NK-92 treated with Interleukin-12 subunit alpha and Interleukin-12 subunit beta, amount 100 ng/mL, for 24 hours (cell line): ENCODE results near the gene PSMC3IP.

Source experiments
- DNase-seq: peaks from one replicate; lab custom pipeline; 2025; lab: John Stamatoyannopoulos, UW

The PSMC3IP gene

DNA sequence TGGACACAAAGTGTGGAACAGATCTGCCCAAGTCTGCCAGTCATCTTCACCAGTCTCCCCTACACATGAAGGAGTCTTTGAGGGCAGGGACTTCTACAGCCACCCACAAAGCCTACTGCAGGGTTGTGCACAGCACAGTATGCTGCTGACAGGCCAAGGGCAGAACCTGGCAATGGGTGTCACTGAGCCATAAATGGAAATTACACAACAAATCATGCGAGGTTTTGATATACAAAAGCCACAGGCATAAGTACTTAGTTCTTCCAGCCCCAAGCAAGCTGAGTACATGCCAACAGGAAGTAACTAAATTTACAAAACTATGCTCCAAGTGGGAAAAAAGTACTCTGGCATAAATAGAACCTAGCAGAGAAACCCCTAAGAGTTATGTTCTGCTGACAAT, 7.8 kb upstream of the PSMC3IP start:
- no peak for DNase-seq

DNA sequence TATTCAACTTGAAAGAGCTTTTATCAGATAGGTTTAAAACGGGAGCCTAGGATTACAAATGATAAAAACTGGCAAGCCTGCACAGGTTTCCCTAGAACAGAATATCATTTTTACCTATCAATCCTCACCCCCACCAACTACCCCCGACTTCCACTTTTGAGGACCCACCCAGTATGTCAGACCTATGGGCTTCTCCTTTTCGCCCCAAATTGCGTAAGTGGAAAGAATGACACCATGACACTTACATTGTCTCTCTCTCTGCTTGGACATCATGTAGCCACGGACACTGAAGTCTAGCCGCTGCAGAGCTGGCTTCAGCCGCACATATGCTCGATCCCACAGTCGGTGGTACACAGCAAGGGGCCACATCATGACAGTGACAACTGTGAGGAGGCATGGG, 7.4 kb upstream of the PSMC3IP start:
- DNase-seq: no peak

DNA sequence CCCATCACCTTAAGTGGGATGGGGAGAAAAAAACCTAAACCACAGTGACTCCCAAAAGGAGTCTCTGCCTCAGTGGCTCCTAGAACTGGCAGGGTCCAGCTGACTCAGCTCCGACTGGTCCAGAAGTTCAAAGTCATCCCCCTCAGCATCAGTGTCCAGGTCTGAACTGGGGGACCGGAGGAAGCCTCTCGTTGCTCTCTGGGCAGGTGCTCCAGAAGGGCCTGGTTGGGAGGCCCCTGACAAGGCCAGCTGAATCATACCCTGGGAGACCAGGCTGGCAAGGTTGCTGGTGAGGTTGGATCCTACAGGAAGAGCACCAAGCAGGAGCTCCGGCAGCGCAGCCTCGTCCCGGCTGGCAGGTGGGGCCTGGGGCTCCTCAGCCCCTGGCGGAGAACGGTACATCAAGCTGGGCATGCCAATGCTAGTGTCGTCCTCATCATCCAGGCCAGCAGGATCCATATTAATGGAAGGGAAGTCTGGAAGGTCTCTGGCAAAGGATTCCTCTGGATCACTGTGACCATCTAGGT, 4.3 kb upstream of the PSMC3IP start:
- no peak for DNase-seq

DNA sequence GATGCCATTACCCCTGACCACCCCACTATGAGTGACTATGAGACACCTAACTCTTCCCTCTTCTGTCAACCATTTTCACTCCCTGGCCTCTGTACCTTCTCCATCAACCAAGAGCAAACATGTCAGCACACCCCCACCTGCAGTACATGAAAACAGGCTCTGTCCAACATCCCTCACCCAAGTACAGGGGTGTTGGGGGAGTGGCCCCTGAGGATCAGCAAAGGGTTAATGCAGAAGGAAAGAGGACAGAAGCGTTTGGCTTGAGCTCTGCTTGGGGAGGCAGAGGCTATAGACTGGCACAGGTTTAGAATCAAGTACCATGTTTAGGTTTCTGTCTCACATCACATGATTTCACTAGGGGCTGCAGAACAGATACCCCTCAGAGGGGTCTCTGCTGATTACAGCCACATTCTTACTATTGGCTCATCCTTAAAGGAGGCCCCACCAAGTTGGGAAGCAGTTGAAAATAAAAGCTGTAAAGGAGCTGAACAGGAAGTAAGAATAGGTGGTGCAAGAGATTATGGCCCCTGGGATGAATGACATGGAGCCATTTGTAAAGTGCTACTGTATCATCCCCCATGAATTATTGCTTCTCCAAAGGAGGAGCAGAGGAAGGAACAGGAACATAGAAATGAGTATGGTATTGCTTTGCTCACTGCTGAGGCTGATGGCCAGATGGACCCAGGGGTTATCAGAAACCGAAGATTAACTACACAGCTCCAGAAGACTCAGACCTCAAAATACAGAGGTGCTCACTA, 2.4 kb upstream of the PSMC3IP start:
- no peak for DNase-seq

DNA sequence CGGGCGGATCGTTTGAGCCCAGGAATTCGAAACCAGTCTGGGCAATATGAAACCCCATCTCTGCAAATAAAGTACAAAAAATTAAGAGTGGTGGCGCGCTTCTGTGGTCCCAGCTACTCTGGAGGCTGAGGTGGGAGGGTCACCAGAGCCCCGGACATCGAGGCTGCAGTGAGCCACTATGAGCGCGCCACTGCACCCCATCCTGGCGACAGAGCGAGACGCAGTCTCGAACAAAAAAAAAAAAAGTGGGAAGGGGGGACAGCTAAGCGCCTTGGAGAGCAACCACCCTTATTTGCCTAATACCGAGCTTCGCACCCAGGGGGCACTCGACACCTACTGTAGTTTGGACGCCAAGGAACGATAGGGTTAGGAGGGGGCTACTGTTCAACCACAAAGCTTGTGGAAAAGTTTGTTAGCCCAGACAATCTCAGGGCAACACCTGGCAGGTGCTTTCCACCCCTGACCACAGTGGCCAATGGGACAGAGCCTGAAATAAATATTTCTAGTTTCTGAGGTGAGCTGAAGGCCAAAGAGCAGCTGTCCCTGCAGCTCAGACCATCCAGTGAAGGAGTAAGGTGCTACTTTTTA, 847 bp upstream of the PSMC3IP start:
- peak; percentile 53 for DNase-seq

DNA sequence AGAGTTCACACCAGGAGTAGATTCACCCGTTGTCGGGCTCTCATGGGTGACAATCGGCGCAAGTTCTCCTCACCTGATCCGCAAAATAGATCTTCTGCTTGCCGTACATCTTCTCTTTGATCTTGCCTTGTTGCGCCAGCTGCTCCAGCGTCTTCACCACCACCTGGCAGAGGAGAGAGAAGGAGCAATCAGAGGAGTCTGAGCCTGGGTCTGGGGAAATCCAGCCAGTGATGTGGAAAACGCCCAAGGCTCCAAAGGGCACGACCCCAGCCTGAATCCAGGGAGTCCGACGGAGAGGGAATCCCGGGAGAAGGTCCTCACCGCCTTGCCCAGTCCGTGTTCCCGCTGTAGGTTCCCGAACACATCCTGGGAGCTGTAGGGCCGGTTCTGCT, 393 bp downstream of the PSMC3IP start:
- DNase-seq: no peak

DNA sequence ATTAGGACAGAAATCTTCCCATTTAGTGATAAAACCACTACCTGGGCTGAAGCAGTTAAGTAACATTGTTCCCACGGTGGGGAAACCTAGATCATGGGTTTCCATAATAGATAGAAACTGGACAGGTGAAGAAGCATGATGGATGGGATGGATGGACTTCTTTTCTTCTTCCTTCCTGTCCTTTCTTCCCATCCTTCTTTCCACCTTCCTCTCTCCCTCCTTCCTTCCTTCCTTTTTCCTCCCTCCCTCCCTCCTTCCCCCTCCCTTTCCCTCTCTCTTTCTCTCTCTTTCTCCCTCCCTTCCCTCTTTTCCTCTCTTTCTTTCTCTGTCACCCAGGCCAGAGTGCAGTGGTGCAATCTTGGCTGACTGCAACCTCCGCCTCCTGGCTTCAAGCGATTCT, 3.1 kb downstream of the PSMC3IP start:
- DNase-seq: no peak

DNA sequence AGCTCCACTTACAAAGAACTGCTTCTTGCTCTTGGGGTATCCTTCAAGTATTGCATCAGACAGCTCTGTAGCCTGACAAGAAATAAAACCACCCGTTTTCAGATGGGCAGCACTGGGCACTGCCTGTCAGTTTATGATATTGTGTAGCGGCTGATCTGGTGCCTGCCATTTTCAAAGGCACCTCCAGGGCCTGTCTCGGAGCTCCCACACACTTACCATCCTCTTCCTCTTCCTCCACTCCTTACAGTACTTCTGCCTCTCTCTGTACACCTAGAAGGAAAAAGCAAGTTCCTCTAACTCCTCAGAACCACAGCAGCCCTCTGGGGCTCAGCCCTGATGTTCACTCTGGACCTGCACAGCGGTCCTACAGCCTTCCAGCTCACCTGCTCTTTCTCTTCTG, 4.4 kb downstream of the PSMC3IP start:
- DNase-seq: no peak

DNA sequence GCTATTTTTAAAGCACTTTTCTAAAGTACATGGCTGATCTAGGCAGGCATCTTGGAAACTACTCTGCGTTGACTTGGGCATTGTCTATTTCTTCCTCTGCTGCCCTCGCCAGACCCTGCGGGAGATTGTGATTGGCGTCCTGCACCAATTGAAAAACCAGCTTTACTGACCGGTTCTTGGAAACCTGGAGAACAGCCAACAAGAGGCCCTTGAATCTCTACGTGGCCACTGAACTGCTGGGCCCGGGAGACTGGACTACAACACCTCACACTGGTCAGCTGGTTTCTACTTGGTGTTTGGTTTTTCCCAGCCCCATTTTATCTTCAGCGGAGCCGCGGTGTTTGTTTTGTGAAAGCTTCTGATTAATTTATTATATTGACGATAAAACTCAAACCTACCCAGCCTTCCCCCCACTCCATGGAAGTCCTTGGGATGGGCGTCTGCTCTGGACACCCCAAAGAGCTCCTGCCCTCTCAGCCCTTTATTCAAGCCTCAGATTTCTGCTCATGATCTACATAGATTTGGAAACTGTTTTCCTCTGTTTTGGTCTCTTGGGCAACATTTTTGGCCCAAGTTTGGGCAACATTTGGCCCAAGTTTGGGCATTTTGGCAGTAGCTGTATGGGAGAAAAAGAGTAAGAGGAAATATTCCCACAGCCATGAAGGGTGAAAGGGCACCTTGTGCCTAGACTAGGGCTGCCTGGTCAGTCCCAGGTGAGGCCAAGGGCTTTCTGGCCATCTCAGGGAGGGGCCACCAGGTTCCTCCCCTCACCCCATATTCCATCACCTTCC, 5.9 kb downstream of the PSMC3IP start:
- no peak for DNase-seq

DNA sequence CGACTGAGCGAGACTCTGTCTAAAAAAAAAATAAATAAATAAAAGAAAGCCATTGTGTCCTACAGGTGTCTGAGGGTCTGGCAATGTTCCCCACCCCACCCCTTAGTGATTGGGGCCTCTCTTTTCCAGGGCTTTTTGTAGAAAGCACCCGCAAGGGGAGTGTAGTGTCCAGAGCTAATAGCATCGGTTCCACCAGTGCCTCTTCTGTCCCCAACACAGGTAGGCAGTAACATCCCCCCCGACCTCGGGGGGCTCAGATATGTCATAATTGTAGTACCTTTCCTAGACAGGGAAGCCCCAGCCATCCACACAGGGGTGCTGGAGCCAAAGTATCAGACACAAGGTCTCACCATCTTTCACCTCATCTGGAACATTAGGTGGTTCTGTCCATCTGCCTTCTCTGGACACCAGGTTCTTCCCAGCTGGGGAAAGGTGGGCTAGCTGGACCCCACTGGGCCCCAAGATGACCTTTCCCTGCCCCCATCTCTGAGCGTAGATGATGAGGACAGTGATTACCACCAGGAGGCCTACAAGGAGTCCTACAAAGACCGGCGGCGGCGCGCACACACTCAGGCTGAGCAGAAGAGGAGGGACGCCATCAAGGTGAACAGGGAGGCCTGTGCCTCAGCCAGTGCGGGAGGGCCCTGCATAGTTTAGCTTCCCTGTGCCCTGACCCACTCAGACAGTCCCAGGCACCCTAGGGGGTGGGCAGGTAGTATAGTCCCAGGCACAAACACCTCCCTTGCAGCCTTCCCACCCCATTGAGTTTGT, 9.0 kb downstream of the PSMC3IP start:
- no peak for DNase-seq

DNA sequence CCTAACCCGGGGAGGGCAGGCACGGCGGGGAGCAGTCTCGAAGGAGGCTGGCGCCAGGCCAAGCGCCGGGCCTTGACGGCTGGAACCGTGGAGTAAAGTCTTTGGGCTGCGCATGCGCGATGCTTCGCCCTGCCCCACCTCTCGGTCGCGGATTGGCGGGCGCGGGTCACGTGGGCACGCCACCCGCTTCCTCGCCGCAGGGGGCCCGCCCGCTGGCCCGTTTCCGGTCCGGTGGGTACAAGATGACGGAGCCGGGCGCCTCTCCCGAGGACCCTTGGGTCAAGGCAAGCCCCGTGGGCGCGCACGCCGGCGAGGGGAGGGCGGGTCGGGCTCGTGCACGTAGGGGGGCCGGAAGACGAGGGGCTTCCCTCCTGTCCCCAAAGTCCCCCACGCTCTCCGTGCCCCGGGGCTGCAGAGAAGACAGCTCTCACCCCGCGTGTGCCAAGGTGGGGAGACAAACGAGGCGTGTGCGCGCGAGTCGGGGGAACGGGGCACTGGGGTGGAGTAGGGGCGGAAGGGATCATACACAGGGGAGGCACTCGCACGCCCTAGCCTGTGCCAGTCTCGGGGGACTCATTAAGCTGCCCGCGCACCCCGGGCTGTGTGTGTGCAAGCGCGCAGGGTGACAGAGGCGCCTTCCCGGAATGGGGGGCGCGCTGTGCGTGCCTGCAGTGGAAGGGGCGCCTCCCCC, 10.5 kb downstream of the PSMC3IP start, which contains the start of gene MLX:
Gene MLX (plus strand): TSS at position 218 of the 691 bp plus-strand sequence. CDS start 25 bp downstream, at position 243.
- DNase-seq: peak; percentile 92

DNA sequence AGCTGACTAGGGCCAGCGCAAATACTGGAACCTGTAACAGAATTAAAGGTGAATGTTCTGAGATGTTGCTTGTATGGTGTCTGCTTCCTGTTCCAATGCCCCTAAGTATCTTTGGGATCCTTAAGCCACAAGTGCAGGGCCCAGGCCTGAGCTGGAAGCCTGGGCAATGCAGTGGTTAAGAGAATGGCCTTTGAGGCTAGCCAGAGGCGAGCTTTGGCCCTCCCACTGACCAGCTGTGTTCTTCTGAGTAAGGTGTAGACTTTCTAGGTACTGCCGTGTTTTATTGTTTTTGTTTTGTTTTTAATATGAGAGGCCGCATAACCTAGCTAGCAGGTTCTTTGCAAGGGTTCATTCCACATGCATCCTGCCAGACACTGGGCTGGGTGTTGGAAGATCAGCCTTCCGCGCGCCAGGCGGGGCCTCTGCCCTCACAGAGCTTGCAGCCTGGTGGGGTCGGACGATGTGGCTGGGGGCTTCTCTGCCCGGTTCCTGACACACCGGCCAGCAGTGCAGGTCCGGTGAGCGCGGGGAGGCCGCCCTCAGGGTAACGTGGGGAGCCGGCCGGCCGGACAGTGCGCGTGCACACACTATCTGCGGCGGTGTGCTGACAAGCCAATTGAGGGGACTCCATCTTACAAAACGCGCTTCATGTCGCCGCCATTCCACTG, 11.2 kb downstream of the PSMC3IP start:
- DNase-seq: no peak

DNA sequence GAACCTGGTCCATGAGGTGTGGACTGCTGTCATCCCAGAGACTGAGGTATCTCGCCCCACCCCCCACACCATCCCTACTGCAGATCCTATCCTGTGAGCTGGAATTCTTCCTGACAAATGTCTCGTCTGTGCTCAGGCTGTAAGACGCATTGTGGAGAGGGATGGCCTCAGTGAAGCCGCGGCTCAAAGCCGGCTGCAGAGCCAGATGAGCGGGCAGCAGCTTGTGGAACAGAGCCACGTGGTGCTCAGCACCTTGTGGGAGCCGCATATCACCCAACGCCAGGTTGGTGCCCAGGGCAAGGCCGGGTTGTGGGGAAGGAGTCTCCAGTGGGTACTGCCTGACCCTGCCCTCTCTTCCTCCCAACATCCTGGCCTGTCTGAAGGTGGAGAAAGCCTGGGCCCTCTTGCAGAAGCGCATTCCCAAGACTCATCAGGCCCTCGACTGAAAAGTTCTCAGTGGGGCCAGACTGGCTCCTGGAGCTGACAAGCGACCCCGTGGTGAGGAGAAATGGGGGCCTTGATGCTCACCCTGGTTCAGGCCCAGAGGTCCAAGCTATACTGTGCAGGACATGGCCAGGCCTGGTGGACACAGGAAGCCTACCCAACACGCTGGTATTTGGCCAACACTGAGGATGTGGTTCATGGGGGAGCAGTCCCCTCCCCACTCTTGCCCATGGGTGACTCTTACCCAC, 11.9 kb downstream of the PSMC3IP start:
- DNase-seq: no peak

DNA sequence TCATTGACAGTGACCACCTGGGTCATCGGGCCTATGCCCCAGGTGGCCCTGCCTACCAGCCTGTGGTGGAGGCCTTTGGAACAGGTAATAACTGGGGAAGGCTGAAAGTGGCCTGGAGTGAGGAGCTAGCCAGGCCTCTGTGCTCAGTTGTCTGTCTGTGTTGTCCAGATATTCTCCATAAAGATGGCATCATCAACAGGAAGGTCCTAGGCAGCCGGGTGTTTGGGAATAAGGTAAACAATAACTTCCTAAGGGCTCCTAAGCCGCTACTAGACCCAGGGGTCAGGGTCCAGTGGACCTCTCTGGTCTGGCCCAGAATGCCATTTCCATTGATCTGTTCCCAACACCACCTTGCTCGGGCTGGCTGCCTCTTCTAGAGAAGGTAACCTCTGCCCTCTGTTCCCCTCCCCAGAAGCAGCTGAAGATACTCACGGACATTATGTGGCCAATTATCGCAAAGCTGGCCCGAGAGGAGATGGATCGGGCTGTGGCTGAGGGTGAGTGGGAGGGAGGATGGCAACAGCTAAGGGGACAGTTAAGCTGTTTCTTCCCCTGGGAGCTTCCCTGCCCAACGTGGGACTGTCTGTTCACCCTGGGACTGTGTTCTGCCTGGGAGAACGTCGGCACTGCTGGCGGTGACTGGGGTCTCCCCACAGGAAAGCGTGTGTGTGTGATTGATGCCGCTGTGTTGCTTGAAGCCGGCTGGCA, 12.6 kb downstream of the PSMC3IP start:
- no peak for DNase-seq

DNA sequence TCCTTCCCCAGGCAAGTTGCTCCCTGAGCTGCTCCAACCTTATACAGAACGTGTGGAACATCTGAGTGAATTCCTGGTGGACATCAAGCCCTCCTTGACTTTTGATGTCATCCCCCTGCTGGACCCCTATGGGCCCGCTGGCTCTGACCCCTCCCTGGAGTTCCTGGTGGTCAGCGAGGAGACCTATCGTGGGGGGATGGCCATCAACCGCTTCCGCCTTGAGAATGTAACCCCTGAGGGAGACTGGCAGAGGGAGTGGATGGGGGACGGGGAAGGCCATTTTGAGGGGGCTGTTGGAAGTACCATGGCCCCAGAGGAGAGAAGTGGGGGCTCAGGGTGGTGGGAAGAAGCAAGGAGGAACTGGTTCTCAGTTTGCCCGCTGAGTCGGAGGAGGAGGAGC, 13.6 kb downstream of the PSMC3IP start:
- no peak for DNase-seq

DNA sequence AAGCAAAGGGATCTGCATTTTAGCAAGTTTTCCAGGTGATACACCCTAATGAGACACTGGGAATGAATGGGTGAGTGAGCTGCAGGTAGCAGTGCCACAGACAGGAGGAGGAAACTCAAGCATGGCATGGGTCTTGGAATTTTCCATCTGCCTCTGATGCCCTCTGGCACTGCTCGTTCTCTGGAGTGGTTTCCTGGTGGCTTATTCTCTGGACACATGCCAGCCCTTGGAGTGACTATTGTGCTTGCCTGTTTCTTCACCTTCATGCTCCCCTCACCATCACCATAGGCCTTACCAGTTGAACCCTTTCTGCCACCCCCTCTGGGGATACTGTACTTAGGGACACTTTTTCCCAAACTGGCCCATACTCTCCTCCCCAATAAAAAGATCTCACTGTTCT, 14.0 kb downstream of the PSMC3IP start:
- no peak for DNase-seq

DNA sequence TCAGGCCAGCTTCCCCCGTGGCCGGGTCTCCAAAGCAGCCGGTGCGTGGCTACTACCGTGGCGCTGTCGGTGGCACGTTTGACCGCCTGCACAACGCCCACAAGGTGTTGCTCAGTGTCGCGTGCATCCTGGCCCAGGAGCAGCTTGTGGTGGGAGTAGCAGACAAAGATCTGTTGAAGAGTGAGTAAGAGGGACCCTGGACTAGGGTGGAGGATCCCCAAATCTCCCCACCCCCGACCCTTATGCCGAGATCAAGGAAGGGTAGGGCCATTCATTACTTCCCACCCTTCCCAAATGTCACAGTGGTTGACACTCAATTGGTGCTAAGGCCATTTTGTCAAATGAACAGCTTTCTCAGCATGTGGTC, 14.4 kb downstream of the PSMC3IP start:
- DNase-seq: no peak

DNA sequence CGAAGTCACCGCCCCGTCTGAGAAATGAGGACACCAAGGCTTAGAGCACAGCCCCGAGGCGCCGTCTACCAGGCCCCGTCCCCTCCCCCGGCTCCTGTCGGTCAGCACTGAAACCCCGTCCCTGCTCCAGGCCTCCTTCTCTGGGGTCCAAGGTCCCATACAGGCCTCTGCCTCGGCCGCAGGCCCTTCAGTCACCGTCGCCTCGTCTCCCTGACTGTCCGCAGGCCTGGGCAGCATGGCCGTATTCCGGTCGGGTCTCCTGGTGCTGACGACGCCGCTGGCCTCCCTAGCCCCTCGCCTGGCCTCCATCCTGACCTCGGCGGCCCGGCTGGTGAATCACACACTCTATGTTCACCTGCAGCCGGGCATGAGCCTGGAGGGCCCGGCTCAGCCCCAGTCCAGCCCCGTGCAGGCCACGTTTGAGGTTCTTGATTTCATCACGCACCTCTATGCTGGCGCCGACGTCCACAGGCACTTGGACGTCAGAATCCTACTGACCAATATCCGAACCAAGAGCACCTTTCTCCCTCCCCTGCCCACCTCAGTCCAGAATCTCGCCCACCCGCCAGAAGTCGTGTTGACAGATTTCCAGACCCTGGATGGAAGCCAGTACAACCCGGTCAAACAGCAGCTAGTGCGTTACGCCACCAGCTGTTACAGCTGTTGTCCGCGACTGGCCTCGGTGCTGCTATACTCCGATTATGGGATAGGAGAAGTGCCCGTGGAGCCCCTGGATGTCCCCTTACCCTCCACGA, 15.0 kb downstream of the PSMC3IP start:
- DNase-seq: no peak

DNA sequence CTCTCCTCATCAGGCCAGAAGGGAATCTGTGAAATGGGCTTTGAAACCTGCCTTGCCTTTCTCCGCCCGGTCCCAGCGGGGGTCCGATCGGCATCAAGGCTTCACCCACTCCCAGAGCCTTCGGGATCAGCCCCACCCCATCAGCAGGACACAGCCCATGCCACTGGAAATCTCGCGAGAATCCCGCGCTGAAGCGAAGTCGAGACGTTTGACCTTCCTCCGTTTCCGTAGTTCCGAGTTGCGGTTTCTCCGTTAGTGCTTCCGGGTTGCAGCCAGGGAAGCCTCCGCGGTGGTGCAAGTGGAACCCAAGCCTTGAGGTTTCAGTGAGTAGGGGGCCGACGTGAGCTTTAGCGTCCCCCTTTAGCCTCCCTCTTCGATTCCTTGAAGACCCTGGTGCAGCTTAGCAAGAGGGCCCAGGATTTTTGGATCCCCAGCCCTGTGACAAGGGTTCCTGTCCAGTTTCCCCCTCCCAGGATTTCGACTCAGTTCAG, 15.6 kb downstream of the PSMC3IP start, which contains the start of gene COASY:
Gene COASY (plus strand): TSS at position 252 of the 491 bp plus-strand sequence. CDS start 475 bp downstream, outside the sequence.
- DNase-seq: peak; percentile 88
